Suprapubic skin (tissue), 4 donors: ENCODE measurements around the gene DDB1. TPM values are rescaled to one million over a fixed set of nuclear protein-coding genes. Genes with fewer than 3 reads are reported as not detected.

Experiments used
- DNase-seq, 2 donors: peaks; one replicate each; pipeline ENCODE4 v3.0.0-alpha.2; 2019; ENCODE audit warnings: low spot score in 2 of 2
- H3K27ac ChIP-seq: fragments of 200-600 bp; sonication (generic); one replicate; pipeline ENCODE4 v1.5.1; 2019
- H3K27me3 ChIP-seq: fragments of 200-600 bp; sonication (generic); one replicate; pipeline ENCODE4 v1.5.1; 2019
- H3K36me3 ChIP-seq: fragments of 200-600 bp; sonication (generic); one replicate; pipeline ENCODE4 v1.5.1; 2019
- H3K4me1 ChIP-seq: fragments of 200-600 bp; sonication (generic); one replicate; pipeline ENCODE4 v1.5.1; 2019
- H3K4me3 ChIP-seq: fragments of 200-600 bp; sonication (generic); one replicate; pipeline ENCODE4 v1.5.1; 2019; ENCODE audit warnings: mild to moderate bottlenecking
- H3K9me3 ChIP-seq: fragments of 200-600 bp; sonication (generic); one replicate; pipeline ENCODE4 v1.5.1; 2019
- EP300 ChIP-seq: sonication (generic); formaldehyde crosslinking; IDR thresholded peaks from one replicate; pipeline ENCODE4 v1.6.1; 2017; ENCODE audit warnings: antibody characterized with exemption
- POLR2A ChIP-seq, 2 donors: fragments of 450-650 bp; IDR thresholded peaks; one replicate each; pipeline ENCODE4 v1.6.1; 2017; ENCODE audit warnings: antibody characterized with exemption in 2 of 2, mild to moderate bottlenecking in 2 of 2, moderate library complexity in 2 of 2
- POLR2AphosphoS5 ChIP-seq, 3 donors: sonication (generic); formaldehyde crosslinking; IDR thresholded peaks; one replicate each; pipeline ENCODE4 v1.6.1; 2017; ENCODE audit warnings: antibody characterized with exemption in 3 of 3
- WGBS: methylation state at CpG from one replicate; pipeline ENCODE4 v1.1.5; 2018; 5-methylcytosine and 5-hydroxymethylcytosine counted together
- total RNA-seq, 4 donors: library from RNA; depleted of rRNA; stranded (reverse); fragments of >200 nt; gene quantifications; one replicate each; pipeline ENCODE4 v1.1.0, GENCODE V29; 2016
- TF ChIP-seq, protein P1 (sequence below), 2 donors: fragments of 200-600 bp in 1 of 2; fragments of 450-650 bp in 1 of 2; sonication (generic) in 1 of 2; IDR thresholded peaks; one replicate each; pipeline ENCODE4 v1.5.1; 2016 to 2019; ENCODE audit warnings: antibody characterized with exemption in 2 of 2, mild to moderate bottlenecking in 1 of 2, moderate library complexity in 1 of 2

DDB1 gene
- total RNA-seq, 4 donors from 2014 or later, result 151 to 219 (median 182) TPM

DNA sequence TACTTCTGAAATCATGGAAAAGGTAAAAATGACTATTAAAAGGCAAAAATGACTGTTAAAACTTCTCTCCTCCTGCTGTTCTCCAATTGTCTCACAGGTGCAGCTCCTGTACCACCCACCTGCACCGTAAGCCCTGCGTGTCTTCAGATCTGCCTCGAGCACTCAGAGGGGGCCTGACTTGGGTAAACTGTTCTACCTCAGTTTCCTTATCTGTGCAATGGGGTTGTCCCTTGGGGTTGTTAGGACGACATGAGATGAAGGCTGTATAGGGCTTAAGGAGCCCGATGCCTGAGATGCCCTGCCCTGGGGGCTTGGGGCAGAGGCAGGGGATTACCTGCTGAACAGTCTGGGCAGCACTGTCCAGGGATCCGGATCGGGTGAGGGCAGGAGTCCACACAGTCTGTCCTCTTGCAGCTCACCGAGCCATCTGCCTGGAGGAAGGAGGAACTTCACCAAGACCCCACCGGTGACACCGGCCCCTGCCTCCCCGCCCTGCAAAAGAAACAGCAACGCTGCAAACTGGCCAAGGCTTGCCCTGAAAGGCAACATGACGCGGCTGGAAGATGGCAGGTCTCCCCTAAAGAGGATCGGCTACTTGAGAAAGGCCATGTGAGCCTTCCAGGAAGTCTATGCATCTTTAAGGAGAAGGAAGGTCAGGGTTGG, 64.2 kb downstream of the DDB1 start:
- Histone ChIP-seq H3K27me3 (no peaks in the 10 kb centered on the region), H3K27ac (no peak overlapping the region), H3K4me3 (no peak overlapping the region), H3K4me1 (peaks cover 10% of the 10 kb centered on the region), H3K36me3 (no peaks in the 10 kb centered on the region), H3K9me3 (no peaks in the 10 kb centered on the region)
- no peak for DNase-seq
- no peak for TF ChIP-seq POLR2A (IDR thresholded peaks at IDR 0.05)
- TF ChIP-seq EP300, result no peak
- TF ChIP-seq, protein P1, sequence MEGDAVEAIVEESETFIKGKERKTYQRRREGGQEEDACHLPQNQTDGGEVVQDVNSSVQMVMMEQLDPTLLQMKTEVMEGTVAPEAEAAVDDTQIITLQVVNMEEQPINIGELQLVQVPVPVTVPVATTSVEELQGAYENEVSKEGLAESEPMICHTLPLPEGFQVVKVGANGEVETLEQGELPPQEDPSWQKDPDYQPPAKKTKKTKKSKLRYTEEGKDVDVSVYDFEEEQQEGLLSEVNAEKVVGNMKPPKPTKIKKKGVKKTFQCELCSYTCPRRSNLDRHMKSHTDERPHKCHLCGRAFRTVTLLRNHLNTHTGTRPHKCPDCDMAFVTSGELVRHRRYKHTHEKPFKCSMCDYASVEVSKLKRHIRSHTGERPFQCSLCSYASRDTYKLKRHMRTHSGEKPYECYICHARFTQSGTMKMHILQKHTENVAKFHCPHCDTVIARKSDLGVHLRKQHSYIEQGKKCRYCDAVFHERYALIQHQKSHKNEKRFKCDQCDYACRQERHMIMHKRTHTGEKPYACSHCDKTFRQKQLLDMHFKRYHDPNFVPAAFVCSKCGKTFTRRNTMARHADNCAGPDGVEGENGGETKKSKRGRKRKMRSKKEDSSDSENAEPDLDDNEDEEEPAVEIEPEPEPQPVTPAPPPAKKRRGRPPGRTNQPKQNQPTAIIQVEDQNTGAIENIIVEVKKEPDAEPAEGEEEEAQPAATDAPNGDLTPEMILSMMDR (IDR thresholded peaks at IDR 0.05), result no peak
- no peak for TF ChIP-seq POLR2AphosphoS5 (IDR thresholded peaks at IDR 0.05)
- 95% methylated on average over 14 of the region's 15 CpGs for WGBS

DNA sequence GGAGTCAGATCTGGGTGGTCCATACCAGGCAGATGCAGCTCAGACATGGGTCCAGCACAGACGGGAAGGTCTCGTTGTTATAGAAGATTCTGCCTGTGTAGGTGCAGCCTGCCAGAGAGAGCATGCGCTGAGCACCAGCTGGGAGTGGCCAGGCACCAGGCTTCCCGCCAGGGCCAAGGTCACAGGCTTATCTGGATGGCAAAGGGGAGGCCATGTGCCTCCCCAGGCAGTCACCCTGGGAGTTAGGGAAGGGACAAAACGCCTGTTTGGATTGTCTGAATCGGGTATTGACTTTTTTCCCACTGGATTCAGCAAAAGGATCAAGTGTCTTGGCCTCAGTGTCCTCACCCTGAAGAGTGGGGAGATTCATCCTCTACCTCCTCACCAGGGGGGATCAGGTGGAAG, 65.5 kb downstream of the DDB1 start:
- no peak for DNase-seq
- TF ChIP-seq POLR2AphosphoS5 (IDR thresholded peaks at IDR 0.05), result no peak

DNA sequence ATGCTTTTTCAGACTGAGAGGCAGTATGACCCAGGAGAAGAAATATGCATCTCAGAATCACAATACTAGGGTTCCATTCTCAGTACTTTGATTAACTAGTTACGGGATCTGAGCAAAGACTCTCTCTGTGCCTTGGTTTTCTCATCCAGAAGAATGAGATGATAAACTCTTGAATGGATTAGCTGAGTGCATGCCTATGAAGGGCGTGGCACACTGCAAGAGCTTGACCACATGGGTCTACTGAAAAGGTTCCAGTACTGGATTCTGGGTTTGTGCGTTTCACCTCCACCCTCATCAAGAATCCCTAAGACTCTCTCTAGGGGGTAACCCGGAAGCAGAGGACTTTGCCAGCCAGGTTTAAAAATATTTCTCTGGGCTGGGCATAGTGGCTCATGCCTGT, 66.3 kb downstream of the DDB1 start:
- Histone ChIP-seq H3K27ac (no peak overlapping the region), H3K4me3 (no peak overlapping the region), H3K36me3 (no peaks in the 10 kb centered on the region), H3K27me3 (no peaks in the 10 kb centered on the region), H3K9me3 (no peaks in the 10 kb centered on the region), H3K4me1 (no peaks in the 10 kb centered on the region)
- TF ChIP-seq EP300 (no peak), POLR2AphosphoS5 (IDR thresholded peaks at IDR 0.05) (no peak), POLR2A (IDR thresholded peaks at IDR 0.05) (no peak)
- TF ChIP-seq, protein P1 (IDR thresholded peaks at IDR 0.05), result no peak
- WGBS, result 72% methylated on average over 4 of the region's 4 CpGs
- no peak for DNase-seq

More for the DNA sequence above, 65.5 kb downstream of the DDB1 start:
- Histone ChIP-seq H3K36me3 (no peaks in the 10 kb centered on the region), H3K27ac (no peak overlapping the region), H3K27me3 (no peaks in the 10 kb centered on the region), H3K4me3 (no peak overlapping the region), H3K4me1 (no peaks in the 10 kb centered on the region), H3K9me3 (no peaks in the 10 kb centered on the region)
- WGBS, result 61% methylated on average over 2 of the region's 6 CpGs

DNA sequence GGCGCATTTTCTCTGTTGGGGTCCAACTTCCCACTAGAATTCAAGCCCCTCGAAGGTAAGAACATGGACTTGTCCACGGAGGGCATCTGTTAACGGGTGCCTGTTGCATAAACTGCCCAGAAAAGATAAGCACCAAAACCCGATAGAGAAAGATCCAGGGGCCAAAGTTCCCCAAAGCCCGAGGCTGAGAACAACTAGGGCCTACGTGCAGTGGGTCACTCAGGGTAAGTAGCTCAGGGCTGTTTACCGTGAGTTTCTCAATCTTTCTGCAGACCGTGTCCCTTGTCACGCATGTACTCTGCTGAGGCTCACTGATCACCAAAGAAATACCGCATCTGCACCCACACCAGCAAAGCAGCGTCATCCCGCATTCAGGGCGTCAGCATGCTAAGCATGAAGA, 67.5 kb downstream of the DDB1 start:
- Histone ChIP-seq H3K4me3 (no peak overlapping the region), H3K36me3 (no peaks in the 10 kb centered on the region), H3K27me3 (no peaks in the 10 kb centered on the region), H3K9me3 (no peaks in the 10 kb centered on the region), H3K4me1 (no peaks in the 10 kb centered on the region), H3K27ac (no peak overlapping the region)
- no peak for DNase-seq
- 94% methylated on average over 13 of the region's 14 CpGs for WGBS
- TF ChIP-seq, protein P1 (IDR thresholded peaks at IDR 0.05), result no peak
- TF ChIP-seq POLR2A (IDR thresholded peaks at IDR 0.05), result no peak
- no peak for TF ChIP-seq POLR2AphosphoS5 (IDR thresholded peaks at IDR 0.05)
- TF ChIP-seq EP300, result no peak

DNA sequence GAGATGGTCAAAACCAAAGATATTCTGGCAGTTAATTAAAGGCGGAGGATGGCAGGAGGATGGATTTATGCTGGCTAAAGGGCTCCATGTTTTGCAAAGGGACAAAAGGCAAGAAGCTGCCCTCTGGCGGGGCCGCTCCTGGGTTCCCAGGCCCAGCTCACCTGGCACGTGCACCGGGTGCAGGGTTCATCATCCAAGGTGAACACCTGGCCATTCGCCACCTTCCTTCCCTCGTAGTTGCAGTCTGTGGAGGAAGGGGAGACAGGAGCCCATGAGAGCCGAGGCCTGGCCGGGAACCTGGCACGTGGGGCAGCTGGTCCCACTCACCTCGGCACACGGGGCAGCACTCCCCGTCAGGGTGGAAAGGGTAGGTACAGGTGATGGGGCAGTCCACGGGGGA, 68.1 kb downstream of the DDB1 start:
- no peak overlapping the region for H3K4me3 ChIP-seq
- H3K4me1 ChIP-seq, result no peaks in the 10 kb centered on the region
- TF ChIP-seq POLR2AphosphoS5 (IDR thresholded peaks at IDR 0.05) (no peak), POLR2A (IDR thresholded peaks at IDR 0.05) (no peak), EP300 (no peak)
- TF ChIP-seq, protein P1 (IDR thresholded peaks at IDR 0.05), result no peak
- H3K27me3 ChIP-seq, result no peaks in the 10 kb centered on the region
- H3K36me3 ChIP-seq, result no peaks in the 10 kb centered on the region
- WGBS, result 93% methylated on average over 11 of the region's 14 CpGs
- H3K27ac ChIP-seq, result no peak overlapping the region
- no peaks in the 10 kb centered on the region for H3K9me3 ChIP-seq
- no peak for DNase-seq

DNA sequence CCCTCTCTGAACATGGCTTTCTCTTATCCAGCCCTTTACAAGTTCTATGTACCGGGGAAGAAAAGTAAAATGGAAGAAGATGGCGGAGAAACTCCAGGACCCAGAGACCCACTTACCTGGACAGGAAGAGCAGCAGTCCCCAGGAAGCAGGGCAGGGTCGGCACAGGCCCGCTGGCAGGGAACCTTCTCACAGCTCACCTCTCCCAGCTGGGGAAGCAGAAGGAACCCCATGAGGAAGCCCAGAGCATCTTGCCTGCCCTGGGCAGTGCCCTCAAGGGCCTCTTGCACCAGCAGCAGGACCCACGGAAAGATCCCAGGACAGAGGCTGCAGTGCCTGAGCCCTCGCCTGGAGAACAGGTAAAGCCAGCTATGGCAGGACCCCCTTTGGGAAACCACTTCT, 68.5 kb downstream of the DDB1 start:
- Histone ChIP-seq H3K4me1 (no peaks in the 10 kb centered on the region), H3K4me3 (no peak overlapping the region), H3K27me3 (no peaks in the 10 kb centered on the region), H3K36me3 (no peaks in the 10 kb centered on the region), H3K9me3 (no peaks in the 10 kb centered on the region), H3K27ac (no peak overlapping the region)
- TF ChIP-seq, protein P1 (IDR thresholded peaks at IDR 0.05), result no peak
- TF ChIP-seq POLR2A (IDR thresholded peaks at IDR 0.05) (no peak), POLR2AphosphoS5 (IDR thresholded peaks at IDR 0.05) (no peak), EP300 (no peak)
- 82% methylated on average over 4 of the region's 6 CpGs for WGBS
- no peak for DNase-seq
